ENCODE measurements around the gene HMGB4. TPM values are rescaled to one million over a fixed set of nuclear protein-coding genes. Genes with fewer than 3 reads are reported as not detected.

HMGB4 gene
- total RNA-seq, 1 donor from 2014 or later: not detected

- no peak overlapping the region for H3K27ac Mint-ChIP-seq (ENCODE audit: unreplicated experiment)
- no peaks in the 10 kb centered on the region for H3K9me3 Mint-ChIP-seq (ENCODE audit: low read depth)
- no peaks in the 10 kb centered on the region for H3K4me1 Mint-ChIP-seq (ENCODE audit: low read depth)
- TF ChIP-seq CTCF (IDR thresholded peaks at IDR 0.05): no peak
- H3K36me3 Mint-ChIP-seq (ENCODE audit: low read depth): no peaks in the 10 kb centered on the region
- DNase-seq (ENCODE audit: low spot score): no peak
- no peaks in the 10 kb centered on the region for H3K27me3 Mint-ChIP-seq (ENCODE audit: low read depth)
- H3K4me3 Mint-ChIP-seq (ENCODE audit: unreplicated experiment): no peak overlapping the region
Measured at GRCh38 chr1:33880305-33880704, 16.4 kb downstream of the HMGB4 start.

DNA sequence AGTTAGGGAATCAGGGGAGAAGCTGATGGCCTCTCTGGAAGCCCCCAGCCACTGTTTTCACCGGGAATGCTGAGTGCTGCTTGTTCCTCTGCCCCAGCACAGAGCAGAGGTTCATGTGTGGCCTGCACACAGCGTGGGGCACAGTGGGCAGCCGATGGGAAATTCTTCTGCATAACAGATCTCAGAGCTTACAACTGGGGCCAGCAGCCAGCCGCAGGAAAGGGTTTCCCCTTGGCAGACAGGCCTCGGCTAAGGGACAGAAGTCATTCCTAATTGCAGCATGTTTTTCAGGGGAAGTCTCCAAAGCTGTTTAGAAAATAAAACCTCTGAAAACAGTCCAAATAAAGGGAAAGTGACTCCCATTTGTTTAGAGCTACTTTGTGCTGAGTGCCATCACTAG lies 22.6 kb downstream of the HMGB4 start:
- no peaks in the 10 kb centered on the region for H3K4me1 Mint-ChIP-seq (ENCODE audit: low read depth)
- H3K27me3 Mint-ChIP-seq (ENCODE audit: low read depth): peaks cover 3% of the 10 kb centered on the region
- no peaks in the 10 kb centered on the region for H3K36me3 Mint-ChIP-seq (ENCODE audit: low read depth)
- peaks cover 2% of the 10 kb centered on the region for H3K9me3 Mint-ChIP-seq (ENCODE audit: low read depth)
- H3K27ac Mint-ChIP-seq (ENCODE audit: unreplicated experiment): no peak overlapping the region
- no peak for TF ChIP-seq CTCF (IDR thresholded peaks at IDR 0.05)
- no peak overlapping the region for H3K4me3 Mint-ChIP-seq (ENCODE audit: unreplicated experiment)
- no peak for DNase-seq (ENCODE audit: low spot score)

GRCh38 chr1:33893147-33893830 lies 29.4 kb downstream of the HMGB4 start:
- DNase-seq (ENCODE audit: low spot score): no peak
- no peaks in the 10 kb centered on the region for H3K4me1 Mint-ChIP-seq (ENCODE audit: low read depth)
- H3K27me3 Mint-ChIP-seq (ENCODE audit: low read depth): no peaks in the 10 kb centered on the region
- H3K9me3 Mint-ChIP-seq (ENCODE audit: low read depth): peaks cover 2% of the 10 kb centered on the region
- H3K27ac Mint-ChIP-seq (ENCODE audit: unreplicated experiment): no peak overlapping the region
- H3K36me3 Mint-ChIP-seq (ENCODE audit: low read depth): no peaks in the 10 kb centered on the region
- no peak for TF ChIP-seq CTCF (IDR thresholded peaks at IDR 0.05)
- H3K4me3 Mint-ChIP-seq (ENCODE audit: unreplicated experiment): no peak overlapping the region

DNA sequence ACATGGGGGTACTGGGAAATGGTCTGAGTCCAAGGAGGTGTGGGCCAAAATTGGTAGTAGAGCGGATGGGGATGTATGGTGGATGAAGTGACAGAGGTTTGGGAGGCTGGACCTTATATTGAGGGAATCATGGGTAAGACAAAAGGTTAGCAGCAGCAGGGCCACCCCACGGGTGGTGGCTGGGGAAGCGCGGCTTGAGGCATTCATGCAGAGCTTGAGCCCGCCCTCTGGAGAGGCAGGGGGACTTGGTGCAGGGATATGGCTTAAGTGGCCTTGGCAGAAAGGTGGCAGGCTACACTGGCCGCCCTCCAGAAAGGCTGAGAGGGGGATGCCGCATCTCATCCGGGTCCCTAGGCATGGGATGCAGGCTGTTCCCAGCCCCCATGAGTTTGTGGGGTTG lies 31.5 kb downstream of the HMGB4 start:
- H3K4me3 Mint-ChIP-seq (ENCODE audit: unreplicated experiment): no peak overlapping the region
- no peaks in the 10 kb centered on the region for H3K4me1 Mint-ChIP-seq (ENCODE audit: low read depth)
- no peak for DNase-seq (ENCODE audit: low spot score)
- no peak overlapping the region for H3K27ac Mint-ChIP-seq (ENCODE audit: unreplicated experiment)
- H3K36me3 Mint-ChIP-seq (ENCODE audit: low read depth): no peaks in the 10 kb centered on the region
- H3K9me3 Mint-ChIP-seq (ENCODE audit: low read depth): no peaks in the 10 kb centered on the region
- H3K27me3 Mint-ChIP-seq (ENCODE audit: low read depth): no peaks in the 10 kb centered on the region
- TF ChIP-seq CTCF (IDR thresholded peaks at IDR 0.05): no peak

- TF ChIP-seq CTCF (IDR thresholded peaks at IDR 0.05): no peak
- DNase-seq (ENCODE audit: low spot score): no peak
- no peak overlapping the region for H3K4me3 Mint-ChIP-seq (ENCODE audit: unreplicated experiment)
- no peaks in the 10 kb centered on the region for H3K36me3 Mint-ChIP-seq (ENCODE audit: low read depth)
- no peak overlapping the region for H3K27ac Mint-ChIP-seq (ENCODE audit: unreplicated experiment)
- H3K9me3 Mint-ChIP-seq (ENCODE audit: low read depth): no peaks in the 10 kb centered on the region
- H3K4me1 Mint-ChIP-seq (ENCODE audit: low read depth): no peaks in the 10 kb centered on the region
- H3K27me3 Mint-ChIP-seq (ENCODE audit: low read depth): no peaks in the 10 kb centered on the region
Measured at GRCh38 chr1:33895976-33896375, 32.1 kb downstream of the HMGB4 start.

All from chondrocyte (in vitro differentiated cells).